Measurements from ENCODE around the gene TRERF1.
A peak's percentile ranks its signal among the peaks of the same experiment; 100 is the strongest.

The TRERF1 gene

GRCh38 chr6:42393339-42393738 is 58.4 kb downstream of the TRERF1 start:
- no peak for DNase-seq

- DNase-seq = no peak
These were observed 58.9 kb downstream of the TRERF1 start for GRCh38 chr6:42392833-42393232.

- no peak for DNase-seq
These were observed 60.3 kb downstream of the TRERF1 start for GRCh38 chr6:42391441-42391840.

- DNase-seq = peak; percentile 30
These were observed 61.3 kb downstream of the TRERF1 start for GRCh38 chr6:42390228-42390934.

- DNase-seq = no peak
These were observed 62.0 kb downstream of the TRERF1 start for GRCh38 chr6:42389736-42390135.

GRCh38 chr6:42388046-42388445 is 63.7 kb downstream of the TRERF1 start:
- no peak for DNase-seq

- no peak for DNase-seq
These were observed 64.4 kb downstream of the TRERF1 start for GRCh38 chr6:42387336-42387735.

- no peak for DNase-seq
These were observed 66.4 kb downstream of the TRERF1 start for GRCh38 chr6:42385339-42385738.

GRCh38 chr6:42383421-42384205 is 68.1 kb downstream of the TRERF1 start:
- no peak for DNase-seq

- no peak for DNase-seq
These were observed 69.9 kb downstream of the TRERF1 start for GRCh38 chr6:42381850-42382249.

GRCh38 chr6:42380228-42380979 is 71.3 kb downstream of the TRERF1 start:
- DNase-seq = no peak

GRCh38 chr6:42378536-42378935 is 73.2 kb downstream of the TRERF1 start:
- no peak for DNase-seq

- no peak for DNase-seq
These were observed 73.6 kb downstream of the TRERF1 start for GRCh38 chr6:42378125-42378524.

- DNase-seq = no peak
These were observed 76.6 kb downstream of the TRERF1 start for GRCh38 chr6:42375007-42375635.

GRCh38 chr6:42374018-42374669 is 77.6 kb downstream of the TRERF1 start:
- DNase-seq = no peak

GRCh38 chr6:42372699-42373098 is 79.0 kb downstream of the TRERF1 start:
- no peak for DNase-seq

- no peak for DNase-seq
These were observed 81.3 kb downstream of the TRERF1 start for GRCh38 chr6:42370323-42370985.

GRCh38 chr6:42369568-42369967 is 82.2 kb downstream of the TRERF1 start:
- no peak for DNase-seq

GRCh38 chr6:42368181-42368580 is 83.5 kb downstream of the TRERF1 start:
- peak; percentile 34 for DNase-seq

GRCh38 chr6:42367353-42368011 is 84.2 kb downstream of the TRERF1 start:
- DNase-seq = no peak

- no peak for DNase-seq
These were observed 84.8 kb downstream of the TRERF1 start for GRCh38 chr6:42366999-42367352.
